ENCODE results near the gene JARID2. TPM values are rescaled to one million over a fixed set of nuclear protein-coding genes. Genes with fewer than 3 reads are reported as not detected.

JARID2 gene
- total RNA-seq, 2 donors from 2014 or later = 10.0 to 11.2 TPM

DNA sequence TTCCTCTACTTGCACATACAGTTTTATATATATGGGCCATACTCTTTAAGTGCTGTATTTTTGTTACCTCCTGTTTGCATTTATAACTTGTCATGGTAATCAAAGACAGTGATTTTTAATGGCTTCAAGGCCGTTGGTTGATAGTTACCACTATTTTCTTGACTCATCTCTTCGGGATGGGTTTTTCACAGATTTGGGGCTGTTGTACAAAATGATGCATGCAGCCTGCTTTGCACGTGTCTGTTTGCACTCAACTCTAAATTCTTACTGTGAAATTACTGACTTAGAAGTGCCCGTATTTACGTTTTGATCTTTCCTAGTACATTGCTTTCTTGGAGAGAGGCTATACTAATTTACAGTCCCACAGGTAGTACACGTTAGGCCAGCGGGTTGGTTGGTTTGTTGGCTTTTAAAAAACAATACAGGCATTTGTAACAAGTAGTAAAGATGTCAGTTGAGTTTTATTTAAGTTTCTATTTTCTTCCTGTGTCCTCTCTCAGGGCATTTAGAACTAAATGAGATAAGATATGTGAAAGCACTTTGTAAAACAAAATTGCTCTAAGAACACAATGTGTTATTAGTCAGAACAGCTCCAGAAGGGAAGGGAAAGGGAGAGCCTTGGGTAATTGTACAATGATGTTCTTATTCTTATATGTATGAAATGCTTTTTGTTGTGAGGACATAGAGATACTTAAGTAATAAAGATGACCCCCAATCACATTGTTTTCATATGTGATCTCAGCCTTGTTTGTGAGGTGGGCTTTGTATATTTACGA lies 11.7 kb downstream of the JARID2 start:
- DNase-seq (no peak), ATAC-seq (no peak)
- intact Hi-C loops (cut with DNase I, micrococcal nuclease) = no loop called here

DNA sequence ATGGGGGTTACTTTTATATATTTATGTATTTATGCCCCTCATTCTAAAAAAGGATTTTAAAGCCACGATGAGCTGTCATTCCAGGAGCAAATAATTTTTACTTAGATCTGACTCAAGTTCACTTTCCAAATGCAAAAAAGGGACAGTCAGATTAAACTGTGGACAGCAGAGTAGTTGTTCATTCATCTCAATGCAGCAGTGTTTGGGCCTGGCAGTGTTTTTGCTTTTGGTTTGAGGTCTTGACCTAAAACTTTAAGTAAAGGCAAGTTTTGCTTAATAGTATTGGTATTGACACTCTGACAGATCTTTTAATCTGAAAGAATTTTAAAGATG lies 13.9 kb downstream of the JARID2 start:
- no peak for ATAC-seq
- intact Hi-C loops (cut with DNase I, micrococcal nuclease) = no loop called here
- DNase-seq = no peak

DNA sequence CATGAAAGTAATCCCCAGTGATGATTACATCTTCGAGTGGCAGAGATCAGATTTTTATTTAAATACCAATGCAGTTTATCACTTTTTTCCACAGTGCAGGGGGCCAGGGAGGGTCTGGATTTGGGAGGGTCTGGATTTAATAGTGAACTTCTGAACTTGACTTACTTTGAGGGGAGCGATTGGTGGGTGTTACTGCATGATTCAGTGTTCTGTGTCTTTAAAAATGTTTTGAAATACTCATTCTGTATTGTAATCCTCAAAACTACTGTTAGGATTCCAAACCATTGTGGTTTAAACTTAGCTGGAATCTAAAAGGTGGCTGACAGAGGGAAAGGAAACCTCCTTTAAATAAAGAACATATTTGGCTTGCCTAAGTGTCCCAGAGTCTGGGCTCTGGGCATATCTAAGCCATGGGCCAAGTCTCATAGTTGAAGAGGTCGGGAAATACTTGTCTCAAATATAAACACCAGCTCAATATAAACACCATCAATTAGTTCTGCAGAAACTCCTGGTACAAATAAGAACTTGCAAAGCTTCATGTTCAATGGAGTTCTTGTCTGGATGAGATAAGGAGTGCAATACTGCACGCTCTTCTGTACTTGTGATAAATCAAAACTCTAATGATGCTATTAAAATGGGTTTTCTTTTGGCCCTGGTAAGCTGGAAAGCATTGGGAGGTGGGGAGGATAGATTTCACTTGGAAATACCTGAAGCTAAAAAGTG lies 14.4 kb downstream of the JARID2 start:
- no peak for DNase-seq
- ATAC-seq = no peak
- intact Hi-C loops (cut with DNase I, micrococcal nuclease) = no loop called here

DNA sequence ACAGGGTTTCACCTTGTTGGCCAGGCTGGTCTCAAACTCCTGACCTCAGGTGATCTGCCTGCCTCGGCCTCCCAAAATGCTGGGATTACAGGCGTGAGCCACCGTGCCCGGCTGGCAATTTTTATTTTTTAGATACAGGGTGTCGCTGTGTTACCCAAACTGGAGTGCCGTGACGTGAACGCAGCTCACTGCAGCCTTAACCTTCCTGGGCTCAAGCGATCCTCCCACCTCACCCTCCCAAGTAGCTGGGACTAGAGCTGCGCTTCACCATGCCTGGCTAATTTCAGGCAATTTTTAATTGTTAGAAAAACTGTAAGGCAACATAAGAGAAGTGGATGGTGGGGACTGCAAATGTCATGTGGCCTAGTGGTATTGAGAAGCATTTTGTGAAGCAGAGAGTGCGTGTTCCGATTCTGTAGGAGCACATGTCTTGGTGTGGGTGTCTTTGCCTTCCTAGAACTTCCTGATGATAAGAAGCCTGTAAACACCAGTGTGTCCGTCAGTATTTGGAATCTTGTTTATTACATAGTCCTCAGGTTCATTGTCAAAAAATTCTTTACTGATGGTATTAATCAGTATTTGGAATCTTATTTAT lies 18.0 kb downstream of the JARID2 start:
- intact Hi-C loops (cut with DNase I, micrococcal nuclease) = no loop called here
- DNase-seq (no peak), ATAC-seq (no peak)

DNA sequence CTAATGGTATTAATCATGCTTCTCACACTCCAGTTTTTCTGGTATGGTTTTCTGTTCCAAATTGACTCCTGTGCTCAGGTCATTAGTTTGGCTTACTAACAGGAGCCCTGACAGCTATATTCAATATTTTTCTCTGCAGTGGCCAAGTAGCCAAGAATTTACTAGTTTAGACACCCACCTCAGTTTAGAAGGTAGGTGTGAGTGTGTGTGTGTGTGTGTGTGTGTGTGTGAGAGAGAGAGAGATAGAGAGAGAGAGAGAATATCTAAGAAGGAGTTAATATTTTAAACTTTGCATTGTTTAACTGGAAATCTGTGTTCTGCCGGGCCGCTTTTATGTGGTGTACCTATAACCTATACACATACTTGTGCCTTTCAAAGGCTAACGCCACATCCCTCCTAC lies 18.5 kb downstream of the JARID2 start:
- ATAC-seq (no peak), DNase-seq (no peak)
- intact Hi-C loops (cut with DNase I, micrococcal nuclease) = no loop called here

DNA sequence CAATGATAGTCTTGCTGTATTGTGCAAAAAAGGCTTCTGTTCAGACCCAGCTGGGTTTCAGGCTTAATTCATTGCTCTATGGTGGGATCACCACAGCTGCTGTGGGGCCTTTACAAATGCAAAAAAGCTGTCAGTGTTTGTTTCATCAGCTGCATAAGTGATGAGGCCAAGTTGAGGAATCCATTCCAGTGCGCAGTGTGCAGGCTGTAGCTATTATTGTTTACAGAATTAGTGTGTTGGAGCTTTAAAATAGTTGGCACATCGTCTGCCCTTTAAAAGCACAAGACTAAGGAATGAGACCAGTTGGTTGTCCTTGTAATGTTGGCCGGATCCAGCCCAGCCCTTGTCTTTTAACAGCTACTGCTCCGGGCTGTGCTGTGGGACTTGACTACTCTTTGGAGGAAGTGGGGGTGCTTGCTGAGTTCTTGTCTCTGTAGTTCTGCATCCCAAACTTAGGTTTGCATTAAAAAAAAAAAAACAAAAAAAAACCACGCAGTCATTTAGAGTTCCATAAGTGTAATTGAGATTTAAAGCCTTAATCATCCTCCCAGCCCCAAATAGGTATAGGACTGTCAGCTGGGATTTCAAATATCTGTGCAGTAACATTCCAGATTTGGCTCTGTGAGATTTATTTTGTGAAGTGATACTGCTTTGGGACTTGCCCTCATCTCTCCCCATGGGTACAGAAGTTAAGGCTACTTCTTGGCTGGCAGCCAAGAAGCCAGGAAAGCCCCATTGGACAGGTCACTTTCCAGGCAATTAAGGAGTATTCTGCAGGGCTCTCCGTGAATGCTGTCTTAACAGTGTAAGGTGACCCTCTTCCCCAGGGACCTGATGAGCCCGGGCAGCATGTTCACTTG lies 19.3 kb downstream of the JARID2 start:
- intact Hi-C loops (cut with DNase I, micrococcal nuclease) = no loop called here
- ATAC-seq (peak; percentile 41), DNase-seq (no peak)

DNA sequence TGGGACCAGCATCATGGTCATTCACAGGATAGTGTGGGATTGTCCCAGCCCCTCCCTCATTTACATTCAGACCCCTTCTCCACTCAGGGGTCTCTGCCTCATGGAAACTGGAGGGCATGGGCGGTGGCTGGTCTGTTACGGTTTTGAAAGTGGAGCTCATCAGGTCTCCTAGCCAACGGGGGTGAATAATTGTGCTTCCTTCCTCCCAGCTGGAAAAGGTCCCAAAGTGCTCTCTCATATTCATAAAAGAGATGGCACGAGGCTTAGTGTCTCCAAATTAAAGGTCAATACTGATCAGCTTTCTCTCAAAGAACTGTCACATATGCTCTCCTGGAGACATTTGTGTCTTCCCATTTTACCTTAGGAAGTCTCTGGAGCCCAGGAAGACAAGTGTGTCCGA lies 19.9 kb downstream of the JARID2 start:
- intact Hi-C loops (cut with DNase I, micrococcal nuclease) = no loop called here
- DNase-seq (no peak), ATAC-seq (no peak)

DNA sequence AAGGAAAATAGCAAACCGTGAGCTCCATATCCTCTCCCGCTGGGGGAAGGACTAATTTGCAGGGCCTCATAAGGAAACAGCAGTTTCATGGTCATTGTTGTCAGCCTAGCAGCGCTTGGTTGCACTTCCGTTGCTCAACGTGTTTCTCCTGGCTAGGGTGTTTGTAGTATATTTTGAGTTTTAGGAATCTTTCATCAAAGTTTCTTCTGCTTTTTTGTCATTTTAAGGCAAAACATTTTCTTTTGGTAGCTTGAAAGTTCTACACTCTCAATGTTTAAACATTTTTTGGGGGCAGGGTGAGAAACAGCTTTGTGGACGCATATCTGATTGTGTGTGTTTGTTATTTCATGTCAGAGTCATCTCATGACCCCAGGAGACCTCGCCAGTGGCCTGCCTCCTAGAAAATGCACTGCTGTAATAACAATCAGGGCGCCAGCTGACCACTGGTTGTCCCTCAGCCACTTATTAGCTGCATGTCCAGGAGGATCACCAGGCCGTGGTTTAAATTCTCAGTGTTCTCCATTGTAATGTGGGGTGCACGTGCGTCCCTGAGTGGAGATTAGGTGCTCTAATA lies 20.6 kb downstream of the JARID2 start:
- intact Hi-C loops (cut with DNase I, micrococcal nuclease) = no loop called here
- DNase-seq (no peak), ATAC-seq (peak; percentile 67)

DNA sequence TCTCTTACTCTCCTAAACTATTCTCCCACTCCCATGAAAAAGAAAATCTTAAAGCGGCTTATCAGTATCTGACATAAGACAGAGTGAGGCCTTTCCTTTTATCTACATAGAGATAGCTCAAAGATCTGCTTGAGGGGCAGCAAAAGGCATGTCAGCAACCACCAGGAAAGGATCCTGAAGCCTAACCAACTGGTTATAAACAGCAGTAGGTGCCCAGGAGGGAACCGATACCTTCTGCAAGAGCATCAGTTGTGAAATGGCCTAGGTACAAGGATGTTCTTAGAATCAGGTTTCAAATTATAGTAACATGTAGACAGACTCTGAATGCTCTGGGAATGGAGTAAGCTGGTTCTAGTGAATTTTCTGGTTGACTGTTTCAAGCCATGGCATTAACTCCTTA lies 21.4 kb downstream of the JARID2 start:
- ATAC-seq (no peak), DNase-seq (no peak)
- intact Hi-C loops (cut with DNase I, micrococcal nuclease) = no loop called here

DNA sequence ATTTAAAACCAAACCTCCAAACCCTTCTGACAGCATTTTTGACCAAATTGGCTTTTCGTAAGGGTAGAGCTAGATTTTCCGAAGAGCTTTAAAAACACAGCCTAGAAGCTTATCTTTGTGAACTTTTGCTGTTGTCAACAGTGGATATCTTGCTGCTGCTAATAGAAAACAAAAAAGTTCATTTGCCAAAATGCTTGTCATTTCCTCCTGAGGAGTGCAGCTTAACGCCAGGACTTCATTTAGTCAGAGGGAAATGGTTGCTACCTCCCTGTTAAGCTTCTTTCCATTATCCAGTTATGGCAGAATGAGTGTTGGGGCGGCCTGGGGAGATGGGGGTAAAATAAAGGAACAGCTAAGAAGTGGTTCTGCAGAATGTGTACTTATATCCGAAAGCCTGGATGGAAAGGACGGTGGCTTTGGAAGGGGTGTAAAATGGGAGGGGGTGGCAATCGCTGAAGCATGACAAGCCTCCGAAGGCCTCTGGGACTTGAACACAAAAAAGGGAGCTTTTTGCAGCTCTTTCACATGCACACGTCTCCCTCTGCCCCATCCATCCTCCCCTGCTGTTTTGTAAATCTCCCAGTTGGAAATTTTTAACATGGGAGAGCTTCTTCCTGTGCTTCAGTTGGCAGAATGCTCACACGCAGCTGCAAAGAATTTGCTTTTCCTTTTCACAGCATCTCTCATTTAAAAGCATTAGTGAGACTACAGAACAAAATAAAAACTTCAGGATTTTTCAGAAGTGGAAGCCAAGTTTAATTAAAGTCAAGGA lies 22.5 kb downstream of the JARID2 start:
- intact Hi-C loops (cut with DNase I, micrococcal nuclease) = no loop called here
- DNase-seq (no peak), ATAC-seq (no peak)

DNA sequence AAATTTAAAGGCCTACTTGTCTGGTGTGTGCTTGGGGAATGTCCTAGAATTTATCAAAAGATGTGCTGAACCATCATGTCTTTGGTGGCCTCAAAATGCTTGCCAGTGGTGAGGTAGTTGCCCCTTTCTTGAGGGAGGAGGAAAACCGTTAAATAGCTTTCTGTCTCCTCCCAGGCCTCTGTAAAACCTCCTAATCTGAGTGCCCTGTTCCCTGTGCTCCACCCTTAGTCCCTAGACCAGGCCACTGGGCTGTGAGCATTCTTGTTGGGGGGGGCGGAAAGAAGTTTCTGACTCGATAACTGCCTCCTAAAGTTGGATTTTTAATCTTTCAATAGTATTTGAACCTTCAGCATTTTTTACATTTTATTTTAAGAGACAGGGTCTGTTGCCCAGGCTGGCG lies 23.1 kb downstream of the JARID2 start:
- intact Hi-C loops (cut with DNase I, micrococcal nuclease) = no loop called here
- DNase-seq (no peak), ATAC-seq (no peak)

DNA sequence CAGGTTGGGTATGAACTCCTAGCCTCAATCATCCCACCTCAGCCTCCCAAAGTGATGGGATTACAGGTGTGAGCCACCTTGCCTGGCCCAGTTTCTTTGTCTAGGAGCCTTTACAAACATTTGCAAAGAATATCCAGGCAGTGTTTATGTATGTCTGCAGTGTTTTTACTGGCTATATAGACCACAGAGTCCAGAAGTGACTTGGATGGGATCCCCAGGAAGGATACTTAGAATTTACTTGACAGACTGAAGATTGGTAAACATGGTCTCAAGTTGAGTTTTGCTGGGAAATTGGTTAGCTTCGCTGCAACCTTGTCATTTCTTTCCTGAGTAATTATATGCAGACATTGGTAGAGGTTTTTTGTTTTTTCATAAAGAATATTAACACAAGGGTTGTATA lies 23.8 kb downstream of the JARID2 start:
- no peak for ATAC-seq
- intact Hi-C loops (cut with DNase I, micrococcal nuclease) = no loop called here
- DNase-seq = no peak

DNA sequence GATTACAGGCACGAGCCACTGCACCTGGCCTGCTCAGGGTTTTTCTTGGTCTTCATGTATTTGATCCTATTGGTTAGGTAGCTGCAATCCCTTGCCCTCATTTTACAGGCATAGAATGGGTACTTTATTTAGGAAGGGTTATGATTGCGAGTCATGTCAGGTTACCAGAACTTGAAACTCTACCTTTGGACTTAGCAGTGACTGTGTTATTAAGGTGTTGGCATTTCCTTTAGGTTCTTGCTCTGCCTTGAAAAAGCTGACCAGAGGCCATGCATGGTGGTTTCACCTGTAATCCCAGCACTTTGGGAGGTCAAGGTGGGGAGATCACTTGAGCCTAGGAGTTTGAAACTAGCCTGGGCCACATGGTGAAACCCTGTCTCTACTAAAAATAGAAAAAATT lies 24.5 kb downstream of the JARID2 start:
- peak; percentile 85 for ATAC-seq
- intact Hi-C loops (cut with DNase I, micrococcal nuclease) = no loop called here

DNA sequence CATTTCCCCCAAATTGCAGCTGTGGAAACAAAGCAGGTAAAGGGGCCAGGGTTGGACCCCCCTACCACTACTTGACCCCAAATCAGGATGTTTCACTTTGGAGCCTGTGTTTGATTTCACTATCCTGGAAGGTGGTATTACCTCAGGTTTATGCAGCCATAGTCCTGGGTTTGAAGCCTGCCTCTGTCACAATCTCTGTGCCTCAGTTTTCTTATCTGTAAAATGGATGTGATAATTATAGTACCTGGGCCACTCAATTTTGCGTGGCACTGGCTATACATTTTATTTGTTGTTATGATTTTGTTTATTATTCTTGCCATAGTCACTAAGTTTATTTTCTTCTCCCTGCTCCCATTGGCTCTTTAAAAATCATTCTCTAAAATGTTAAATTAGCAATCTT lies 26.7 kb downstream of the JARID2 start:
- DNase-seq (no peak), ATAC-seq (no peak)
- intact Hi-C loops (cut with DNase I, micrococcal nuclease) = no loop called here

More for the DNA sequence above, 24.5 kb downstream of the JARID2 start:
- no peak for DNase-seq

DNA sequence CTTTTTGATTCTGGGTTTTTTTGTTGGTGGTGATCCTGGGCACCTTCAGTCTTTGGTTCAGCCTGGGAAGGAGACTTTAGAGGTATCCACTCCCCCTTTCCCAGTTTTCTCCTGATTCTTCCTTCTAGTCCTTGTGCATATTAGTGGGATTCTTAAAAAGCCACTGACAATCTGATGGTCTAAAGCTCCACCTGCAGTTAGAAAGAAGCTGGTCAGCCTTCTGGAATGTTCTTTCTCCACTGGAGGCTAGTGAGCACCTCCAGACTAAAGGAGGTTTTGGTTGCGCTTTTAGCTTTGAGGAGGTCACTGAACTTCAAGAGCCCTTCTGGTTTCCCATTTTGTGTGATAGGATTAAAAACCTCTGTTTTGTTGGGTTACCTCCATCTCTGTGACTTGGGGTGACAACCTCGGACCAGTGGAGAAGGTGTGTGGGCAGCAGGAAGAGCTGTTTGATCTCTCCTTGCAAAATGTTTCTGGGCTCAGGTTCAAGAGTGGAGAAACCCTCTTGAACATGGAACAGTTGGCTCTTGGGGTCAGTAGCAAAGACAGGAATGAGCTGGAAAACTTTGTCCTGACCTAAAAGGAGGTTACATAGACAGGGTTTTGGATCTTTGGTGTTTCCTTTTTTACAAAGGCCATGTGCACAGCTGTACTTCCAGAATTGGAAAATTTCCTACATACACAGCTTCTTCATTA lies 29.0 kb downstream of the JARID2 start:
- no peak for ATAC-seq
- intact Hi-C loops (cut with DNase I, micrococcal nuclease) = no loop called here
- no peak for DNase-seq

DNA sequence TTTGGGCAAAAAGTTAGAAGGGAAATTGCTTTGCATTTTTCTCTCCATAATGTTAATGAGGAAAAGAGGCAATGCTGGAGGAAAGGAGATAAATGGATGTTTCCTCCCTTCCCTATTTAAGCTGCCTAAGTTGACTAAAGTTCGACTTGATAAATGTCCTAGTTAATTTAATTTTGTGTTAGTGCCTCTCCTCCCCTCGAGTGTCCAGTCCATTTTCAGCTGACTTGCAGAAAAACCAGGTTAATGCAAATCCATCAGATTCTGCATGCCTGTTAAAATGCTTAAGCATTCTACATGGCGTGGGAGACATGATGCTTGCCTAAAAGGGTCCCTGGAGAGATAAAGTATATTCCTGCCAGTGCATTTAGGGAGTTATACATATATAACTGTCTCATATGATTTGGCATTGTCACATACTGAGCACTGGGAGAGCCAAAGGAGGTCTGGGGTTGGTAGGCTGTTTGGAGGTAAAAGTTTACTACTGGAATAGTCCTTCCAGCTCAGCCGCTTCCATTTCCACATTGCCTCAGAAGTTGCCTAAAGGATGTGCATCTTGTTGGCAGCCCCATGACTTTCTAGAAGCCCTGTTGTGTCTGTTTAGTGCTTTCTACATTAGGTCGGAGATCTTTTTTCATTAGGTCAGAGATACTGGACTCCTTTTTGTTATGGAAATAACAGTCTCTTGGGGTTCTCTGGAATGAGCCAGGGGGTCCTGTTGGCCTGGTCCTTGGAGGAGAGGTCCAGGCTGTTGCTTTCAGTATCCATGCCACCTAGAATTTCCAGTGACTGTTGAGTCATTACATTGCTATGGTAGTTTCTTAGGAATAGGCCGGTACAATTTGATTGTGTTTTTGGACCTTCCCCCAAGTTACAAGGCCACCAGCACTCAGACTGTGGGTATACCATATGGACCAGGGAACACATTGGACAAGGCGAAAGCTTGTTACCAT lies 30.4 kb downstream of the JARID2 start:
- intact Hi-C loops (cut with DNase I, micrococcal nuclease) = no loop called here
- DNase-seq (no peak), ATAC-seq (no peak)

Measured in left colon (tissue), 2 donors.